PC-3 (cell line): ENCODE measurements around the gene TSPYL2. TPM values are rescaled to one million over a fixed set of nuclear protein-coding genes. Genes with fewer than 3 reads are reported as not detected.

ENCODE experiments used
- ATAC-seq: fragments of 200-7000 bp; cut with Tn5 transposase; 2 replicates; pipeline ENCODE4 v1.9.1; 2020; ENCODE audit warnings: mild to moderate bottlenecking, moderate library complexity
- BruUV-seq: library from RNA; stranded (reverse); fragments of 400-500 nt; replicated peaks from 2 replicates; lab custom pipeline; 2021; lab: Mats Ljungman, UMichigan
- CTCF ChIA-PET: fragments of 300-600 bp; sonication (Branson Sonifier 250); formaldehyde crosslinking; loops from one replicate; lab custom pipeline; 2022; ENCODE audit warnings: antibody characterized with exemption; lab: Charles Lee
- POLR2A ChIA-PET: fragments of 300-600 bp; sonication (Branson Sonifier 250); formaldehyde crosslinking; loops from one replicate; lab custom pipeline; 2022; ENCODE audit warnings: antibody characterized with exemption; ENCODE audit not compliant: unreplicated experiment; lab: Charles Lee
- DNase-seq: peaks from one replicate; pipeline ENCODE4 v3.0.0-alpha.2; 2015
- H2AFZ ChIP-seq: fragments of 300-600 bp; sonication (generic); 2 replicates; pipeline ENCODE4 v1.6.0; 2016; ENCODE audit warnings: antibody characterized with exemption, low read length
- H3F3A ChIP-seq: fragments of 300-600 bp; sonication (generic); one replicate; pipeline ENCODE4 v1.6.0; 2017; ENCODE audit warnings: antibody characterized with exemption, low read length, control low read depth, mild to moderate bottlenecking; ENCODE audit not compliant: unreplicated experiment
- H3K27ac ChIP-seq: fragments of 300-600 bp; sonication (generic); 2 replicates; pipeline ENCODE4 v1.5.1; 2016; ENCODE audit warnings: mild to moderate bottlenecking, low read length
- H3K27me3 ChIP-seq: fragments of 300-600 bp; sonication (generic); 2 replicates; pipeline ENCODE4 v1.6.1; 2016; ENCODE audit warnings: low read length, mixed read lengths
- H3K36me3 ChIP-seq: fragments of 300-600 bp; sonication (generic); 2 replicates; pipeline ENCODE4 v1.6.1; 2016; ENCODE audit warnings: low read depth, mixed run types, low read length, mixed read lengths
- H3K4me1 ChIP-seq: fragments of 300-600 bp; sonication (generic); 2 replicates; pipeline ENCODE4 v1.5.1; 2016; ENCODE audit warnings: low read length; ENCODE audit not compliant: insufficient read depth
- H3K4me2 ChIP-seq: fragments of 300-600 bp; sonication (generic); 2 replicates; pipeline ENCODE4 v1.6.0; 2016; ENCODE audit warnings: low read length
- H3K4me3 ChIP-seq: fragments of 300-600 bp; sonication (generic); 2 replicates; pipeline ENCODE4 v1.5.1; 2016; ENCODE audit warnings: mild to moderate bottlenecking, low read length, mixed read lengths
- H3K79me2 ChIP-seq: fragments of 300-600 bp; sonication (generic); 2 replicates; pipeline ENCODE4 v1.6.1; 2017; ENCODE audit warnings: low read length, mixed read lengths
- H3K9ac ChIP-seq: fragments of 300-600 bp; sonication (generic); 2 replicates; pipeline ENCODE4 v1.6.0; 2016; ENCODE audit warnings: mild to moderate bottlenecking, low read length
- H3K9me2 ChIP-seq: fragments of 300-600 bp; sonication (generic); replicated peaks from 2 replicates; pipeline ENCODE4 v1.6.1; 2016; ENCODE audit warnings: mixed run types, low read length, mixed read lengths
- H3K9me3 ChIP-seq: fragments of 300-600 bp; sonication (generic); 2 replicates; pipeline ENCODE4 v1.6.1; 2016; ENCODE audit warnings: low read length, mixed read lengths
- H4K20me1 ChIP-seq: fragments of 300-600 bp; sonication (generic); 2 replicates; pipeline ENCODE4 v1.6.1; 2016; ENCODE audit warnings: low read length, mixed read lengths
- CTCF ChIP-seq: fragments of 300-600 bp; sonication (generic); conservative IDR thresholded peaks from 2 replicates; pipeline ENCODE4 v1.5.1; 2017; ENCODE audit warnings: antibody characterized with exemption, low read depth, mild to moderate bottlenecking, low read length
- EZH2 ChIP-seq: fragments of 300-600 bp; sonication (generic); IDR thresholded peaks from one replicate; pipeline ENCODE4 v1.6.1; 2017; ENCODE audit warnings: antibody characterized with exemption, mild to moderate bottlenecking, low read length; ENCODE audit not compliant: unreplicated experiment
- EZH2phosphoT487 ChIP-seq: fragments of 300-600 bp; sonication (generic); IDR thresholded peaks from 2 replicates; pipeline ENCODE4 v1.6.1; 2018; ENCODE audit warnings: mild to moderate bottlenecking, antibody characterized with exemption, low read length, borderline replicate concordance
- intact Hi-C: fragments of 100-400 bp; cut with micrococcal nuclease; formaldehyde crosslinking; loops from 2 replicates; pipeline ENCODE4 v1.9.0; 2023
- total RNA-seq: library from RNA; depleted of rRNA; stranded (reverse); fragments of >200 nt; gene quantifications from 2 replicates; pipeline ENCODE4 v1.2.3, GENCODE V29; 2014

The TSPYL2 gene
- total RNA-seq, 1 experiment from 2014 or later: 22.4 TPM

- H3K4me2 ChIP-seq: peak within 1 kb of the TSS; percentile 92
- H3K9me2 ChIP-seq: no peaks in the 10 kb centered on the region
- TF ChIP-seq CTCF (no peak), EZH2 (no peak), EZH2phosphoT487 (no peak)
- H3K4me1 ChIP-seq: peaks cover 12% of the 10 kb centered on the region
- H3F3A ChIP-seq: no peaks in the 10 kb centered on the region
- peak; percentile 81 for ATAC-seq
- DNase-seq: peak; percentile 49
- H2AFZ ChIP-seq: peak within 1 kb of the TSS; percentile 86
- peak within 1 kb of the TSS; percentile 63 for H3K9ac ChIP-seq
- H3K27me3 ChIP-seq: no peaks in the 10 kb centered on the region
- no TSS peak for BruUV-seq
- H3K36me3 ChIP-seq: no peaks in the 10 kb centered on the region
- POLR2A ChIA-PET: interaction anchor here (0.7 kb wide), 1 partner anchor 11 kb away, joined by 8 read pairs; no protein-coding TSS in a partner anchor
- H3K27ac ChIP-seq: no peak within 1 kb of the TSS
- no peaks in the 10 kb centered on the region for H3K9me3 ChIP-seq
- CTCF ChIA-PET: interaction anchor here (1.0 kb wide), 1 partner anchor 40 kb away, joined by 3 read pairs; no protein-coding TSS in a partner anchor
- no peaks in the 10 kb centered on the region for H4K20me1 ChIP-seq
- intact Hi-C loops: no loop called here
- H3K79me2 ChIP-seq: peaks cover 24% of the 10 kb centered on the region; the same call in 1 of the 2 replicates
- H3K4me3 ChIP-seq: peak within 1 kb of the TSS; percentile 77
Measured at GRCh38 chrX:53048169-53049126, 33.7 kb upstream of the TSPYL2 start, which contains the start of gene GPR173. Gene GPR173 (plus strand): TSS chrX:53048789. CDS start chrX:53076622, 27,833 bp downstream.

- H4K20me1 ChIP-seq: no peaks in the 10 kb centered on the region
- H3K9me3 ChIP-seq: no peaks in the 10 kb centered on the region
- CTCF ChIA-PET: no interaction called here
- H3K9me2 ChIP-seq: no peaks in the 10 kb centered on the region
- intact Hi-C loops: no loop called here
- DNase-seq (no peak), ATAC-seq (no peak)
- no peak overlapping the region for H2AFZ ChIP-seq
- no peaks in the 10 kb centered on the region for H3K27me3 ChIP-seq
- no peak overlapping the region for H3K27ac ChIP-seq
- H3K9ac ChIP-seq: no peak overlapping the region
- no peaks in the 10 kb centered on the region for H3K36me3 ChIP-seq
- TF ChIP-seq CTCF (no peak), EZH2 (no peak), EZH2phosphoT487 (no peak)
- POLR2A ChIA-PET: no interaction called here
- peak overlapping the region; percentile 71 for H3K4me2 ChIP-seq
- peak overlapping the region; percentile 63 for H3K4me3 ChIP-seq
- TSS peak; percentile 27 for BruUV-seq
- no peaks in the 10 kb centered on the region for H3F3A ChIP-seq
- H3K79me2 ChIP-seq: peaks cover 24% of the 10 kb centered on the region; the same call in 1 of the 2 replicates
- H3K4me1 ChIP-seq: peaks cover 12% of the 10 kb centered on the region
Measured at GRCh38 chrX:53049127-53049517, 33.0 kb upstream of the TSPYL2 start.
